H1 (cell line): ENCODE results near the gene HEATR1. TPM values are rescaled to one million over a fixed set of nuclear protein-coding genes. Genes with fewer than 3 reads are reported as not detected.

ENCODE experiments used
- CTCF ChIA-PET: fragments of 300-600 bp; sonication (Branson Sonifier 250); formaldehyde crosslinking; loops from one replicate; lab custom pipeline; 2021; ENCODE audit not compliant: partially characterized antibody; lab: Charles Lee
- POLR2A ChIA-PET: fragments of 300-600 bp; sonication (Branson Sonifier 250); formaldehyde crosslinking; loops from one replicate; lab custom pipeline; 2021; ENCODE audit warnings: inconsistent platforms; ENCODE audit not compliant: partially characterized antibody; lab: Charles Lee
- DNase-seq, 2 experiments: peaks; one replicate each; pipeline versions ENCODE4 v3.0.0 to v3.0.0-alpha.2; 2010 to 2022; ENCODE audit warnings: low spot score in 2 of 2, low read depth in 1 of 2, mixed read lengths in 1 of 2
- FAIRE-seq: peaks from 2 replicates; lab custom pipeline; 2011; peaks lifted over from hg19 to GRCh38; lab: Jason Lieb, UNC
- H2AFZ ChIP-seq: 2 replicates; pipeline ENCODE4 v1.8.1; 2012; ENCODE audit warnings: low read length, inconsistent platforms
- H2AK5ac ChIP-seq: 2 replicates; pipeline ENCODE4 v1.6.1; 2013; ENCODE audit warnings: low read depth, low read length
- H2BK120ac ChIP-seq: replicated peaks from 2 replicates; pipeline ENCODE3; 2013; ENCODE audit warnings: low read depth, low read length, inconsistent platforms
- H2BK12ac ChIP-seq: 2 replicates; pipeline ENCODE4 v1.6.1; 2013; ENCODE audit warnings: low read depth, low read length
- H2BK15ac ChIP-seq: 2 replicates; pipeline ENCODE4 v1.6.1; 2013; ENCODE audit warnings: low read length
- H2BK20ac ChIP-seq: 2 replicates; pipeline ENCODE4 v1.6.1; 2013; ENCODE audit warnings: low read length
- H2BK5ac ChIP-seq: 2 replicates; pipeline ENCODE4 v1.6.1; 2013; ENCODE audit warnings: low read depth, low read length
- H3K14ac ChIP-seq: 2 replicates; pipeline ENCODE4 v1.6.1; 2013; ENCODE audit warnings: inconsistent platforms; ENCODE audit not compliant: insufficient read length
- H3K18ac ChIP-seq: 2 replicates; pipeline ENCODE4 v1.6.1; 2013; ENCODE audit warnings: low read length; ENCODE audit errors: extremely low read depth
- H3K23ac ChIP-seq: 2 replicates; pipeline ENCODE4 v1.6.1; 2013; ENCODE audit warnings: inconsistent platforms; ENCODE audit not compliant: insufficient read length
- H3K23me2 ChIP-seq: 2 replicates; pipeline ENCODE4 v1.6.1; 2013; ENCODE audit warnings: low read depth, low read length
- H3K27ac ChIP-seq: 2 replicates; pipeline ENCODE4 v1.6.1; 2011; ENCODE audit warnings: low read depth, low read length, inconsistent platforms
- H3K27me3 ChIP-seq, 4 experiments: replicated peaks in 1 of 4; 1 replicate in 1 of 4; 2 replicates in 3 of 4; pipeline versions ENCODE4 v1.6.1 to v1.8.1; 2011 to 2013; ENCODE audit warnings: low read length in 3 of 4, mild to moderate bottlenecking in 3 of 4, inconsistent platforms in 2 of 4, mixed read lengths in 2 of 4, moderate library complexity in 1 of 4; ENCODE audit not compliant: control insufficient read depth in 3 of 4, insufficient read depth in 3 of 4; ENCODE audit errors: extremely low read depth in 1 of 4
- H3K36me3 ChIP-seq, 4 experiments: 2 replicates each; pipeline versions ENCODE4 v1.6.1 to v1.8.1; 2011 to 2013; ENCODE audit warnings: mild to moderate bottlenecking in 4 of 4, low read length in 3 of 4, moderate library complexity in 2 of 4, control low read depth in 1 of 4, inconsistent platforms in 1 of 4; ENCODE audit not compliant: insufficient read depth in 4 of 4, control insufficient read depth in 2 of 4
- H3K4ac ChIP-seq: replicated peaks from 2 replicates; pipeline ENCODE3; 2013; ENCODE audit warnings: low read length, low read depth, mixed read lengths, inconsistent platforms; ENCODE audit not compliant: insufficient read length
- H3K4me1 ChIP-seq, 4 experiments: replicated peaks in 1 of 4; 1 replicate in 1 of 4; 2 replicates in 3 of 4; pipeline versions ENCODE4 v1.6.1 to v1.8.1; 2011 to 2013; ENCODE audit warnings: low read length in 3 of 4, inconsistent platforms in 2 of 4, mixed read lengths in 1 of 4; ENCODE audit not compliant: insufficient read depth in 4 of 4, control insufficient read depth in 3 of 4
- H3K4me2 ChIP-seq, 2 experiments: 2 replicates each; pipeline versions ENCODE4 v1.6.1 to v1.8.1; 2011 to 2013; ENCODE audit warnings: low read depth in 2 of 2, low read length in 2 of 2, control low read depth in 1 of 2, inconsistent platforms in 1 of 2, mild to moderate bottlenecking in 1 of 2; ENCODE audit not compliant: insufficient read depth in 1 of 2
- H3K4me3 ChIP-seq, 4 experiments: fragments of 200-600, 300-600 bp in 1 of 4; sonication (generic), shearing (Covaris generic), sonication (Bioruptor Twin) in 1 of 4; 2 replicates each; pipeline versions ENCODE4 v1.5.1 to v1.8.1; 2011 to 2016; ENCODE audit warnings: low read length in 4 of 4, low read depth in 3 of 4, control low read depth in 2 of 4, inconsistent platforms in 2 of 4, mild to moderate bottlenecking in 2 of 4, mixed read lengths in 1 of 4, moderate library complexity in 1 of 4; ENCODE audit not compliant: insufficient read depth in 2 of 4; ENCODE audit errors: extremely low read depth in 1 of 4
- H3K56ac ChIP-seq: replicated peaks from 2 replicates; pipeline ENCODE3; 2013; ENCODE audit warnings: low read depth, mild to moderate bottlenecking, mixed read lengths, low read length, inconsistent platforms; ENCODE audit not compliant: insufficient read length
- H3K79me1 ChIP-seq: 2 replicates; pipeline ENCODE4 v1.6.1; 2013; ENCODE audit warnings: low read depth, low read length, control low read depth
- H3K79me2 ChIP-seq, 2 experiments: 2 replicates each; pipeline versions ENCODE4 v1.6.1 to v1.8.1; 2012 to 2013; ENCODE audit warnings: low read length in 2 of 2, mild to moderate bottlenecking in 2 of 2, inconsistent platforms in 1 of 2; ENCODE audit not compliant: insufficient read depth in 2 of 2, control insufficient read depth in 1 of 2
- H3K9ac ChIP-seq, 4 experiments: replicated peaks in 1 of 4; 1 replicate in 1 of 4; 2 replicates in 3 of 4; pipeline versions ENCODE4 v1.6.1 to v1.8.1; 2011 to 2013; ENCODE audit warnings: low read depth in 3 of 4, low read length in 3 of 4, control low read depth in 2 of 4, mild to moderate bottlenecking in 2 of 4, moderate library complexity in 2 of 4, inconsistent platforms in 1 of 4; ENCODE audit errors: extremely low read depth in 1 of 4
- H3K9me3 ChIP-seq, 2 experiments: 2 replicates each; pipeline versions ENCODE4 v1.6.1 to v1.8.1; 2012 to 2013; ENCODE audit warnings: mild to moderate bottlenecking in 2 of 2, moderate library complexity in 2 of 2, control low read depth in 1 of 2, inconsistent platforms in 1 of 2, low read depth in 1 of 2, low read length in 1 of 2, mixed read lengths in 1 of 2; ENCODE audit not compliant: insufficient read depth in 2 of 2
- H4K20me1 ChIP-seq, 2 experiments: replicated peaks in 1 of 2; 2 replicates each; pipeline versions ENCODE3 to v1.8.1; 2011 to 2013; ENCODE audit warnings: inconsistent platforms in 2 of 2, low read length in 2 of 2, mild to moderate bottlenecking in 1 of 2; ENCODE audit not compliant: insufficient read depth in 2 of 2, control insufficient read depth in 1 of 2
- H4K5ac ChIP-seq: 2 replicates; pipeline ENCODE4 v1.6.1; 2013; ENCODE audit warnings: low read length, low read depth, mixed read lengths, inconsistent platforms; ENCODE audit not compliant: insufficient read length
- H4K8ac ChIP-seq: 2 replicates; pipeline ENCODE4 v1.8.0; 2013; ENCODE audit warnings: mild to moderate bottlenecking, moderate library complexity, low read length, inconsistent platforms; ENCODE audit not compliant: insufficient read depth; ENCODE audit errors: extremely low read depth
- H4K91ac ChIP-seq: replicated peaks from 2 replicates; pipeline ENCODE3; 2013; ENCODE audit warnings: low read length, mixed read lengths, inconsistent platforms; ENCODE audit not compliant: insufficient read length
- HDAC2 ChIP-seq, 2 experiments: fragments of 300-600 bp in 1 of 2; sonication (generic) in 1 of 2; IDR thresholded peaks; 2 replicates each; pipeline ENCODE4 v1.6.1; 2011 to 2012; ENCODE audit warnings: low read depth in 2 of 2, low read length in 2 of 2, mild to moderate bottlenecking in 2 of 2, moderate library complexity in 2 of 2, borderline replicate concordance in 1 of 2, inconsistent platforms in 1 of 2
- JUND ChIP-seq: IDR thresholded peaks from 2 replicates; pipeline ENCODE4 v1.6.1; 2011; ENCODE audit warnings: mild to moderate bottlenecking, improper control_type of control experiment, low read length
- KDM1A ChIP-seq: fragments of 200-600, 300-600 bp; sonication (generic); IDR thresholded peaks from 2 replicates; pipeline ENCODE4 v1.7.1; 2016; ENCODE audit warnings: mild to moderate bottlenecking, low read length, borderline replicate concordance
- POLR2A ChIP-seq, 2 experiments: IDR thresholded peaks; 1 replicate in 1 of 2; 2 replicates in 1 of 2; pipeline ENCODE4 v1.6.1; 2011; ENCODE audit warnings: low read depth in 2 of 2, low read length in 2 of 2, mild to moderate bottlenecking in 2 of 2; ENCODE audit errors: control extremely low read depth in 1 of 2
- WGBS, 2 experiments: shearing (Covaris generic) in 1 of 2; methylation state at CpG; one replicate each; pipeline versions ENCODE4 v1.1.6 to v1.1.7; 2013 to 2015; ENCODE audit warnings: low lambda C conversion rate in 2 of 2, mixed read lengths in 2 of 2, inconsistent platforms in 1 of 2, low coverage in 1 of 2, missing lambda C conversion rate in 1 of 2; ENCODE audit not compliant: insufficient replicate concordance in 2 of 2, insufficient coverage in 1 of 2, insufficient read length in 1 of 2; ENCODE audit errors: extremely low coverage in 1 of 2, missing lambda C conversion rate in 1 of 2; 5-methylcytosine and 5-hydroxymethylcytosine counted together
- polyA plus RNA-seq, 7 experiments: library from polyadenylated mRNA; depleted of rRNA in 3 of 7; stranded (reverse) in 5 of 7; unstranded in 2 of 7; fragments of >200 nt in 5 of 7; fragments of 200-250 nt in 2 of 7; gene quantifications; 1 replicate in 5 of 7; 2 replicates in 1 of 7; 4 replicates in 1 of 7; pipeline versions ENCODE4 v1.2.1 to v1.2.3, GENCODE V29; 2011 to 2013; ENCODE audit warnings: missing spikeins in 2 of 7, mixed read lengths in 2 of 7
- total RNA-seq: library from RNA; stranded (reverse); fragmentation: NEBNext Ultra II Directional; extraction: Animal tissue kit (Norgen Biotek cat#: 25700); gene quantifications from 2 replicates; pipeline ENCODE4 v1.2.1, GENCODE V29; 2021

The HEATR1 gene
- total and polyA plus RNA-seq, 2 of the 8 experiments (the other 6 are each of a cell fraction or from before 2014, with no cell fraction given), result 13.0 to 95.8 TPM

DNA sequence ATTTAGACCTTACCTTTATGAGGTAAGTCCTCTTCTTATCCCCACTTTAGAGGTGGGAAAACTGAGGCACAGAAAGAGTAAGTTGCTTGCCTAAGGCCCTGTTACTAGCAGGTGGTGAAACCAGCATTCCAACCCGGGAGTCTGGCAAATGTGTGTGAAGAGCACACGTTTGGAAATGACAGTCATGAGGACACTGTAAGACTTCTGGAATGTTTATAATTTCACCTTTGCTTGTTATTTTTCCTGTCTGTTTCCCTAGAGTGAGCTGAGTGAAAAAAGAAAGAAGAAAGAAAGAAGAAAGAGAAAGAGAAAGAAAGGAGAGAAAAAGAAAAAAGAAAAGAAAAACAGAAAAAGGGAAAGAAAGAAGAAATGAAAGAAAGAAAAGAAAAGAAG, 101.7 kb downstream of the HEATR1 start:
- Histone ChIP-seq H3K14ac (no peak overlapping the region), H3K9ac (no peak overlapping the region), H2BK20ac (no peak overlapping the region)

More for the DNA sequence above, 101.7 kb downstream of the HEATR1 start:
- Histone ChIP-seq H2AFZ (no peak overlapping the region), H2BK5ac (no peak overlapping the region), H3K27ac (no peak overlapping the region), H3K36me3 (no peaks in the 10 kb centered on the region), H2BK120ac (no peak overlapping the region), H3K4me2 (peak overlapping the region; percentile 47 to 61; a peak in 2 of 4 replicates), H3K4me1 (no peaks in the 10 kb centered on the region), H2BK12ac (no peak overlapping the region), H2BK15ac (no peak overlapping the region), H2AK5ac (no peak overlapping the region), H3K4ac (no peak overlapping the region), H3K18ac (no peak overlapping the region), H3K4me3 (peak overlapping the region in 1 of 4 experiments; percentile 52; a peak in 2 of 8 replicates), H4K91ac (no peak overlapping the region), H3K56ac (no peak overlapping the region), H4K5ac (peak overlapping the region; percentile 18), H3K79me2 (no peaks in the 10 kb centered on the region), H4K20me1 (no peaks in the 10 kb centered on the region), H4K8ac (no peak overlapping the region), H3K23me2 (no peaks in the 10 kb centered on the region; the same call in 1 of the 2 replicates), H3K9me3 (no peaks in the 10 kb centered on the region), H3K27me3 (no peaks in the 10 kb centered on the region), H3K23ac (no peak overlapping the region), H3K79me1 (no peaks in the 10 kb centered on the region)
- POLR2A ChIA-PET, result no interaction called here
- CTCF ChIA-PET, result interaction anchor here (0.6 to 2.1 kb wide), 5 partner anchors 8 to 436 kb away, joined by 3 to 7 read pairs (median 5); no protein-coding TSS in a partner anchor
- TF ChIP-seq JUND (no peak), POLR2A (IDR thresholded peaks at IDR 0.05; ENCODE audit: control extremely low read depth in 1 of 2, low read depth in 2 of 2, low read length in 2 of 2) (no peak), KDM1A (peak; percentile 96), HDAC2 (IDR thresholded peaks at IDR 0.05; ENCODE audit: borderline replicate concordance in 1 of 2, low read depth in 2 of 2, low read length in 2 of 2) (peak in 1 of 2 experiments; percentile 91; a peak in 1 of 4 replicates)
- WGBS, 2 experiments, result 39% methylated on average over 2 of the region's 2 CpGs; no CpG with 5 or more reads in 1 of the 2 experiments
- DNase-seq (no peak), FAIRE-seq (no peak)
